HG03520 (cell line): ENCODE results near the gene ICAM1.
"Not testable (repeated sequence)": the region's sequence is repeated elsewhere in the genome, so short reads cannot be mapped to it uniquely, and the experiment has no call there.

ENCODE experiments used
- ATAC-seq: cut with Tn5 transposase; IDR thresholded peaks from one replicate; pipeline ENCODE4 v1.9.1; 2021; ENCODE audit warnings: mild to moderate bottlenecking, moderate library complexity; ENCODE audit not compliant: unreplicated experiment

Gene ICAM1

GRCh38 chr19:10274589-10274988 is 3.7 kb downstream of the ICAM1 start:
- ATAC-seq = no peak

GRCh38 chr19:10277795-10278589 is 7.1 kb downstream of the ICAM1 start:
- ATAC-seq = no peak

GRCh38 chr19:10278935-10279334 is 8.0 kb downstream of the ICAM1 start:
- ATAC-seq = no peak

- ATAC-seq = no peak
Measured at GRCh38 chr19:10279737-10280442, 9.0 kb downstream of the ICAM1 start.

- not testable (repeated sequence) for ATAC-seq
Measured at GRCh38 chr19:10282043-10282442, 11.1 kb downstream of the ICAM1 start.

- ATAC-seq = no peak
Measured at GRCh38 chr19:10283301-10284064, 12.6 kb downstream of the ICAM1 start.

GRCh38 chr19:10284065-10284959 is 13.4 kb downstream of the ICAM1 start:
- no peak for ATAC-seq

- no peak for ATAC-seq
Measured at GRCh38 chr19:10284960-10285278, 14.0 kb downstream of the ICAM1 start.

- no peak for ATAC-seq
Measured at GRCh38 chr19:10285393-10285792, 14.5 kb downstream of the ICAM1 start.

GRCh38 chr19:10286803-10287737 is 16.1 kb downstream of the ICAM1 start, which contains the start of gene ICAM4:
Gene ICAM4, plus strand, starts transcription at chr19:10286955. Its CDS starts 58 bp downstream, at chr19:10287013.
- no peak for ATAC-seq

- no peak for ATAC-seq
Measured at GRCh38 chr19:10288662-10289166, 17.8 kb downstream of the ICAM1 start.

GRCh38 chr19:10289167-10289835 is 18.4 kb downstream of the ICAM1 start:
- ATAC-seq = no peak

GRCh38 chr19:10289836-10290356 is 19.0 kb downstream of the ICAM1 start, which contains the start of gene ICAM5:
Gene ICAM5, plus strand, starts transcription at chr19:10289952. Its CDS starts 92 bp downstream, at chr19:10290044.
- ATAC-seq = no peak

- ATAC-seq = no peak
Measured at GRCh38 chr19:10290357-10290875, 19.5 kb downstream of the ICAM1 start.

GRCh38 chr19:10290876-10291553 is 20.1 kb downstream of the ICAM1 start:
- ATAC-seq = no peak

GRCh38 chr19:10291554-10292205 is 20.8 kb downstream of the ICAM1 start:
- ATAC-seq = no peak

GRCh38 chr19:10292206-10292788 is 21.4 kb downstream of the ICAM1 start:
- no peak for ATAC-seq
